GM19043 (cell line): ENCODE measurements around the gene MYBPHL.

Experiments used
- ATAC-seq: cut with Tn5 transposase; IDR thresholded peaks from one replicate; pipeline ENCODE4 v1.9.1; 2021; ENCODE audit warnings: low read depth; ENCODE audit not compliant: unreplicated experiment

The MYBPHL gene

GRCh38 chr1:109306832-109307273 lies at the start of gene MYBPHL:
Gene MYBPHL, minus strand, starts transcription at chr1:109307011. Its CDS starts 20 bp downstream, at chr1:109306991.
- no peak for ATAC-seq

- ATAC-seq = no peak
These were observed 49.7 kb upstream of the MYBPHL start for GRCh38 chr1:109356505-109356904.

GRCh38 chr1:109354929-109355328 lies 48.1 kb upstream of the MYBPHL start:
- no peak for ATAC-seq

- no peak for ATAC-seq
These were observed 44.6 kb upstream of the MYBPHL start for GRCh38 chr1:109351457-109351856.

- no peak for ATAC-seq
These were observed 43.8 kb upstream of the MYBPHL start for GRCh38 chr1:109350655-109351054.

- ATAC-seq = no peak
These were observed 43.4 kb upstream of the MYBPHL start for GRCh38 chr1:109350182-109350581.

- ATAC-seq = no peak
These were observed 40.7 kb upstream of the MYBPHL start for GRCh38 chr1:109347511-109347910.

GRCh38 chr1:109341944-109342930 lies 35.4 kb upstream of the MYBPHL start:
- ATAC-seq = no peak

GRCh38 chr1:109338608-109339007 lies 31.8 kb upstream of the MYBPHL start:
- ATAC-seq = no peak

GRCh38 chr1:109338091-109338490 lies 31.3 kb upstream of the MYBPHL start:
- ATAC-seq = no peak

- ATAC-seq = no peak
These were observed 28.3 kb upstream of the MYBPHL start for GRCh38 chr1:109335091-109335490.

GRCh38 chr1:109331113-109331512 lies 24.3 kb upstream of the MYBPHL start:
- ATAC-seq = no peak

- no peak for ATAC-seq
These were observed 20.5 kb upstream of the MYBPHL start for GRCh38 chr1:109327285-109327684.

GRCh38 chr1:109322974-109323373 lies 16.2 kb upstream of the MYBPHL start:
- no peak for ATAC-seq

- ATAC-seq = no peak
These were observed 12.3 kb upstream of the MYBPHL start for GRCh38 chr1:109319114-109319513.

- ATAC-seq = no peak
These were observed 9.7 kb upstream of the MYBPHL start for GRCh38 chr1:109316506-109316905.

GRCh38 chr1:109315288-109315687 lies 8.5 kb upstream of the MYBPHL start:
- ATAC-seq = no peak

GRCh38 chr1:109314795-109315194 lies 8.0 kb upstream of the MYBPHL start:
- no peak for ATAC-seq

GRCh38 chr1:109312978-109313775 lies 6.4 kb upstream of the MYBPHL start:
- no peak for ATAC-seq

GRCh38 chr1:109312246-109312645 lies 5.4 kb upstream of the MYBPHL start:
- ATAC-seq = no peak

GRCh38 chr1:109309347-109309746 lies 2.5 kb upstream of the MYBPHL start:
- no peak for ATAC-seq
